Mesenchymal stem cell (in vitro differentiated cells and primary cell): ENCODE data around the gene SPNS1.

Experiments
- DNase-seq: peaks from one replicate; pipeline ENCODE4 v3.0.0-alpha.2; 2013
- H2AFZ ChIP-seq: one replicate; pipeline ENCODE4 v1.6.1; 2013; ENCODE audit warnings: low read depth, mild to moderate bottlenecking, control low read depth, inconsistent platforms, low read length, moderate library complexity
- H2AK5ac ChIP-seq: 2 replicates; pipeline ENCODE4 v1.6.1; 2013; ENCODE audit warnings: low read length, moderate library complexity, mild to moderate bottlenecking, inconsistent platforms; ENCODE audit not compliant: severe bottlenecking
- H2BK120ac ChIP-seq: one replicate; pipeline ENCODE4 v1.6.1; 2013; ENCODE audit warnings: low read depth, mild to moderate bottlenecking, inconsistent platforms, low read length, moderate library complexity
- H2BK12ac ChIP-seq, 2 experiments: one replicate each; pipeline ENCODE4 v1.6.1; 2013; ENCODE audit warnings: inconsistent platforms in 2 of 2, low read length in 2 of 2, mild to moderate bottlenecking in 2 of 2, moderate library complexity in 2 of 2, control low read depth in 1 of 2
- H2BK15ac ChIP-seq: one replicate; pipeline ENCODE4 v1.6.1; 2013; ENCODE audit warnings: mild to moderate bottlenecking, low read depth, inconsistent platforms; ENCODE audit not compliant: poor library complexity, severe bottlenecking
- H2BK5ac ChIP-seq: 2 replicates; pipeline ENCODE4 v1.6.1; 2013; ENCODE audit warnings: low read depth, mild to moderate bottlenecking, low read length, control low read depth, inconsistent platforms; ENCODE audit not compliant: poor library complexity, severe bottlenecking
- H3K14ac ChIP-seq, 2 experiments: one replicate each; pipeline ENCODE4 v1.6.1; 2013; ENCODE audit warnings: inconsistent platforms in 2 of 2, low read length in 2 of 2, control low read depth in 1 of 2, mild to moderate bottlenecking in 1 of 2, moderate library complexity in 1 of 2
- H3K18ac ChIP-seq, 2 experiments: one replicate each; pipeline ENCODE4 v1.6.1; 2013; ENCODE audit warnings: inconsistent platforms in 2 of 2, low read length in 2 of 2, control low read depth in 1 of 2, low read depth in 1 of 2, mild to moderate bottlenecking in 1 of 2
- H3K23ac ChIP-seq, 2 experiments: one replicate each; pipeline ENCODE4 v1.6.1; 2013; ENCODE audit warnings: inconsistent platforms in 2 of 2, low read length in 2 of 2, mild to moderate bottlenecking in 2 of 2, moderate library complexity in 2 of 2, control low read depth in 1 of 2
- H3K27ac ChIP-seq: 2 replicates; pipeline ENCODE4 v1.5.1; 2013; ENCODE audit warnings: mild to moderate bottlenecking, moderate library complexity, low read length, control low read depth, inconsistent platforms; ENCODE audit not compliant: poor library complexity, severe bottlenecking
- H3K27me3 ChIP-seq, 2 experiments: 2 replicates each; pipeline versions ENCODE4 v1.6.1 to v1.7.0; 2013; ENCODE audit warnings: low read length in 2 of 2, mild to moderate bottlenecking in 2 of 2, moderate library complexity in 2 of 2, control low read depth in 1 of 2, inconsistent platforms in 1 of 2; ENCODE audit not compliant: control insufficient read depth in 1 of 2, insufficient read depth in 1 of 2
- H3K36me3 ChIP-seq, 2 experiments: 2 replicates each; pipeline versions ENCODE4 v1.6.1 to v1.7.0; 2013; ENCODE audit warnings: low read length in 2 of 2, control low read depth in 1 of 2, inconsistent platforms in 1 of 2, low read depth in 1 of 2, mild to moderate bottlenecking in 1 of 2; ENCODE audit not compliant: insufficient read depth in 2 of 2, control insufficient read depth in 1 of 2
- H3K4ac ChIP-seq, 2 experiments: one replicate each; pipeline ENCODE4 v1.6.1; 2013; ENCODE audit warnings: inconsistent platforms in 2 of 2, low read length in 2 of 2, mild to moderate bottlenecking in 2 of 2, moderate library complexity in 2 of 2, control low read depth in 1 of 2, low read depth in 1 of 2
- H3K4me1 ChIP-seq: 2 replicates; pipeline ENCODE4 v1.6.1; 2013; ENCODE audit warnings: low read depth, low read length, control low read depth; ENCODE audit not compliant: control insufficient read depth, insufficient read depth
- H3K4me2 ChIP-seq: 2 replicates; pipeline ENCODE4 v1.6.1; 2013; ENCODE audit warnings: low read length, mild to moderate bottlenecking, inconsistent platforms; ENCODE audit not compliant: poor library complexity, severe bottlenecking
- H3K4me3 ChIP-seq, 2 experiments: 2 replicates each; pipeline versions ENCODE4 v1.5.1 to v1.7.0; 2013; ENCODE audit warnings: low read length in 2 of 2, mild to moderate bottlenecking in 2 of 2, control low read depth in 1 of 2, low read depth in 1 of 2; ENCODE audit not compliant: insufficient read depth in 1 of 2
- H3K79me1 ChIP-seq: replicated peaks from 2 replicates; pipeline ENCODE4 v1.6.1; 2013; ENCODE audit warnings: mild to moderate bottlenecking, control low read depth, low read length, inconsistent platforms; ENCODE audit not compliant: poor library complexity, severe bottlenecking
- H3K9ac ChIP-seq: 2 replicates; pipeline ENCODE4 v1.7.0; 2013; ENCODE audit warnings: mild to moderate bottlenecking, low read length, moderate library complexity
- H3K9me3 ChIP-seq: 2 replicates; pipeline ENCODE4 v1.7.0; 2013; ENCODE audit warnings: mild to moderate bottlenecking, low read length; ENCODE audit not compliant: control insufficient read depth
- H4K8ac ChIP-seq: one replicate; pipeline ENCODE4 v1.6.1; 2013; ENCODE audit warnings: inconsistent platforms, mild to moderate bottlenecking, low read length, moderate library complexity
- H4K91ac ChIP-seq: one replicate; pipeline ENCODE4 v1.6.1; 2013; ENCODE audit warnings: mild to moderate bottlenecking, low read length, inconsistent platforms
- WGBS: methylation state at CpG from one replicate; pipeline ENCODE4 v1.1.7; 2013; ENCODE audit warnings: mixed read lengths; 5-methylcytosine and 5-hydroxymethylcytosine counted together

SPNS1 gene

GRCh38 chr16:28989363-28989762 lies 14.8 kb downstream of the SPNS1 start:
- no peak for DNase-seq
- Histone ChIP-seq H2BK120ac (no peak overlapping the region), H3K9me3 (peaks cover 11% of the 10 kb centered on the region), H4K8ac (no peak overlapping the region), H3K4ac (no peak overlapping the region), H3K18ac (no peak overlapping the region), H4K91ac (no peak overlapping the region), H3K27me3 (peaks cover 0 to 2% of the 10 kb centered on the region in 2 experiments), H3K4me1 (no peaks in the 10 kb centered on the region), H3K23ac (no peak overlapping the region), H2AFZ (no peak overlapping the region), H3K79me1 (peaks cover 6% of the 10 kb centered on the region), H3K9ac (no peak overlapping the region), H3K4me2 (no peak overlapping the region), H2BK12ac (no peak overlapping the region), H3K36me3 (peaks cover 44 to 65% of the 10 kb centered on the region in 2 experiments), H3K27ac (no peak overlapping the region), H3K14ac (no peak overlapping the region), H2BK15ac (no peak overlapping the region), H2BK5ac (no peak overlapping the region), H2AK5ac (no peak overlapping the region), H3K4me3 (no peak overlapping the region)
- WGBS = 94% methylated on average over 14 of the region's 14 CpGs

DNA sequence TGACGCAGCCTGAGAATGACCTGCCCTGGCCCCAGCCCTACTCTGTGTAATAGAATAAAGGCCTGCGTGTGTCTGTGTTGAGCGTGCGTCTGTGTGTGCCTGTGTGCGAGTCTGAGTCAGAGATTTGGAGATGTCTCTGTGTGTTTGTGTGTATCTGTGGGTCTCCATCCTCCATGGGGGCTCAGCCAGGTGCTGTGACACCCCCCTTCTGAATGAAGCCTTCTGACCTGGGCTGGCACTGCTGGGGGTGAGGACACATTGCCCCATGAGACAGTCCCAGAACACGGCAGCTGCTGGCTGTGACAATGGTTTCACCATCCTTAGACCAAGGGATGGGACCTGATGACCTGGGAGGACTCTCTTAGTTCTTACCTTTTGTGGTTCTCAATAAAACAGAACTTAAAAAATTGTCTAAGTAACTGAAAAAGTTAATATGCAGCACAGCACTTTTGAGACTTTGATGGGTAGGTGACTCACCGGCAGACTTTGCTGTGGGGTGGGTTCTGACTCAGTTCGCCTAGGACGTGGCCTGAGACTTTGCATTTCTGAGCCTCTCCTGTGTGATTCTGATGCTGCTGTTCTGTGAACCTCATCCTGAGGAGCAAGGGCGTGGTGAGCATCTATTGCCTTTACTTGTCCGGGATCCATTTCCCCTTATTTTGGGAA lies 15.9 kb downstream of the SPNS1 start:
- no peak overlapping the region for H2BK12ac ChIP-seq
- no peak overlapping the region for H2BK120ac ChIP-seq
- H2AK5ac ChIP-seq = no peak overlapping the region
- DNase-seq = no peak
- H2BK15ac ChIP-seq = no peak overlapping the region
- H2AFZ ChIP-seq = no peak overlapping the region
- no peak overlapping the region for H3K4me3 ChIP-seq
- H3K27me3 ChIP-seq = peaks cover 0 to 2% of the 10 kb centered on the region in 2 experiments
- H3K4me1 ChIP-seq = no peaks in the 10 kb centered on the region
- no peak overlapping the region for H4K91ac ChIP-seq
- H2BK5ac ChIP-seq = no peak overlapping the region
- H3K4ac ChIP-seq = no peak overlapping the region
- H3K9me3 ChIP-seq = peaks cover 11% of the 10 kb centered on the region
- H4K8ac ChIP-seq = no peak overlapping the region
- H3K9ac ChIP-seq = no peak overlapping the region
- H3K27ac ChIP-seq = no peak overlapping the region
- H3K36me3 ChIP-seq = peaks cover 40 to 53% of the 10 kb centered on the region in 2 experiments
- H3K23ac ChIP-seq = no peak overlapping the region
- no peak overlapping the region for H3K4me2 ChIP-seq
- no peak overlapping the region for H3K18ac ChIP-seq
- H3K14ac ChIP-seq = no peak overlapping the region
- WGBS = 93% methylated on average over 9 of the region's 11 CpGs
- peaks cover 4% of the 10 kb centered on the region for H3K79me1 ChIP-seq

- Histone ChIP-seq H4K8ac (no peak overlapping the region), H2BK15ac (no peak overlapping the region), H3K14ac (no peak overlapping the region), H2BK5ac (no peak overlapping the region), H3K27ac (no peak overlapping the region), H3K4me3 (no peak overlapping the region), H3K79me1 (no peaks in the 10 kb centered on the region), H2BK120ac (no peak overlapping the region), H3K18ac (no peak overlapping the region), H2AFZ (no peak overlapping the region), H2AK5ac (no peak overlapping the region), H3K36me3 (peaks cover 28 to 41% of the 10 kb centered on the region in 2 experiments), H3K23ac (no peak overlapping the region), H3K4ac (no peak overlapping the region), H3K9ac (no peak overlapping the region), H4K91ac (no peak overlapping the region), H3K27me3 (peaks cover 0 to 2% of the 10 kb centered on the region in 2 experiments), H3K9me3 (peaks cover 8% of the 10 kb centered on the region), H3K4me2 (no peak overlapping the region), H3K4me1 (no peaks in the 10 kb centered on the region), H2BK12ac (no peak overlapping the region)
- WGBS = 94% methylated on average over 8 of the region's 8 CpGs
- DNase-seq = no peak
These were observed 17.1 kb downstream of the SPNS1 start for GRCh38 chr16:28991687-28992086.

GRCh38 chr16:28992496-28992895 lies 17.9 kb downstream of the SPNS1 start:
- H2BK5ac ChIP-seq = no peak overlapping the region
- peaks cover under 1% of the 10 kb centered on the region for H3K9me3 ChIP-seq
- no peak overlapping the region for H3K9ac ChIP-seq
- H3K27me3 ChIP-seq = peaks cover 0 to 2% of the 10 kb centered on the region in 2 experiments
- no peak overlapping the region for H3K18ac ChIP-seq
- no peak overlapping the region for H3K23ac ChIP-seq
- H2AK5ac ChIP-seq = no peak overlapping the region
- H3K4me2 ChIP-seq = no peak overlapping the region
- H3K27ac ChIP-seq = no peak overlapping the region
- H2AFZ ChIP-seq = no peak overlapping the region
- no peak overlapping the region for H2BK15ac ChIP-seq
- H2BK12ac ChIP-seq = no peak overlapping the region
- peaks cover 20 to 35% of the 10 kb centered on the region in 2 experiments for H3K36me3 ChIP-seq
- 95% methylated on average over 9 of the region's 10 CpGs for WGBS
- no peak overlapping the region for H3K4me3 ChIP-seq
- H3K4me1 ChIP-seq = no peaks in the 10 kb centered on the region
- H3K79me1 ChIP-seq = no peaks in the 10 kb centered on the region
- H3K4ac ChIP-seq = no peak overlapping the region
- no peak for DNase-seq
- H4K8ac ChIP-seq = no peak overlapping the region
- no peak overlapping the region for H3K14ac ChIP-seq
- H4K91ac ChIP-seq = no peak overlapping the region
- H2BK120ac ChIP-seq = no peak overlapping the region
